GM21737 (cell line): Measurements from ENCODE around the gene GANC.

Source experiments
- ATAC-seq: cut with Tn5 transposase; IDR thresholded peaks from one replicate; pipeline ENCODE4 v1.9.1; 2021; ENCODE audit warnings: mild to moderate bottlenecking, moderate library complexity; ENCODE audit not compliant: unreplicated experiment

GANC gene

DNA sequence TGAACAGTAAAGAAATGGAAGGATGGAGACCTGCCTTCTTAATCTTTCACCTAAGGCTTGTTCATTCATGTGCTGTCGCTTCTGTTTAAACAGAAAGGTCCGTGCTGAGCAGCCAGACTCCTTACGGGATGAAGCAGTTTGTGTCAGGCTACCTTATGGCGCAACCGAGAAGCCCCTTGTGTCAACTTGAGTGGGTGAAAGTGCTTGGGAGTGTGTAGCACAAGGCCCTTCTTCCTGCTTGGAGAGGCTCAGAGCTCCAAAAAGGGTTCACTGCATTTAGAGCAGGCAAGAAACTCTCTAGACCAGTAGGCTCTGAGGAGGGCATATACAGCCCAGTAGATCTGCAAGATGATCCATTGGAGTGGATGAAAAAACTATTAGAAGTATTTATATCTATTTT lies 102.3 kb downstream of the GANC start:
- no peak for ATAC-seq

DNA sequence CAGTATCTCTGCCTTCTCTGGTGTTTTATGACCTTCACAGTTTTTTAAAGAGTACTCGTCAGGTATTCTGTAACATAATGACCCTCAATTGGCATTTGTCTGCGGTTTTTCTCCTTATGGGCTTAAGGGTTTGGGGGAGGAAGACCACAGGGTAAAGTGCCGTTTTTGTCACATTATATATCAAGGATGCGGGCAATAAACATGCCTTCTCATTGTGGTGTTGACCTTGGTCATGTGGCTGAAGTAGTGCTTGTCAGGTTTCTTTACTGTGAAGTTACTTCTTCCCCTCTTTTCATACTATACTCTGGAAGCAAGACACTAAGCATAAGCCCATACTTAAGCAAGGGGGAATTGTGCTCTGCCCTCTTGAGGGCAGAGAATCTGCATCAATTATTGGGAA lies 102.9 kb downstream of the GANC start:
- ATAC-seq: no peak

DNA sequence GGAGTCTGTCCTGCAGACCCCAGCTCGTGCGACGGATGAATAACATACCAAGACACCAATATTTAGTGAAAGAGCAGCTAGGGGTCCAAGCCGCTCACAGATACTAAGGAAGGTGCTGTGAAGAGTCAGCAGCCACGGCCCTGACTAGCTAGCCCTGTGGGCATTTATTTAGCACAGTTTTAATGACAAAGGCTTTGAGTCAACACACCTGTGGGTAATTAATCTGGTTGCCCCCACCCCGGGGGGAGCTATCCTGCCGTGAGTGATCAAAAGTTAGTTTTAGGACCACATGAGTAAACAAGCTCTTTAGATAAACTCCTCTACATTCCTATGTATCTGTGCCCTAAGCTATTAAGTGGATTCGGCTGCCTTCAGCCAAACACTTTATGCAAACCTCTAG lies 105.0 kb downstream of the GANC start:
- no peak for ATAC-seq

DNA sequence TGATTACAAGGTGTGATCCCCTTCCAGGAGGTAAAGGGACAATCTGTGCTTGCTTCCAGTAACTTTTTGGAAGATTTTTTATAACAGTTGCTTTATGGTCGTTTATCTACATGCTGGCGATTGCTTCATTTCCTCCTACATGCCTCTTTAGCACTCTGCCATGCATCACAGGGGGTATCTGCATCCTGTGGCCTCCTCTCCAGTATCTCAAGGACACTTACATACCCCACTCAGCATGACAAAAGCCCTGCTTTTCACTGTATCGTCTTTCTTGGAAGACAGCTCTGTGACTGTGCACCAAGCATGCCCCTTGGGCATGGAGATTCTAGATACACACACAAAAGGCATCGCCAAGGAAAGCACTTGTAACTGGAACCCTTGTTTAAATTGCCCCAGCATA lies 111.6 kb downstream of the GANC start:
- ATAC-seq: no peak

DNA sequence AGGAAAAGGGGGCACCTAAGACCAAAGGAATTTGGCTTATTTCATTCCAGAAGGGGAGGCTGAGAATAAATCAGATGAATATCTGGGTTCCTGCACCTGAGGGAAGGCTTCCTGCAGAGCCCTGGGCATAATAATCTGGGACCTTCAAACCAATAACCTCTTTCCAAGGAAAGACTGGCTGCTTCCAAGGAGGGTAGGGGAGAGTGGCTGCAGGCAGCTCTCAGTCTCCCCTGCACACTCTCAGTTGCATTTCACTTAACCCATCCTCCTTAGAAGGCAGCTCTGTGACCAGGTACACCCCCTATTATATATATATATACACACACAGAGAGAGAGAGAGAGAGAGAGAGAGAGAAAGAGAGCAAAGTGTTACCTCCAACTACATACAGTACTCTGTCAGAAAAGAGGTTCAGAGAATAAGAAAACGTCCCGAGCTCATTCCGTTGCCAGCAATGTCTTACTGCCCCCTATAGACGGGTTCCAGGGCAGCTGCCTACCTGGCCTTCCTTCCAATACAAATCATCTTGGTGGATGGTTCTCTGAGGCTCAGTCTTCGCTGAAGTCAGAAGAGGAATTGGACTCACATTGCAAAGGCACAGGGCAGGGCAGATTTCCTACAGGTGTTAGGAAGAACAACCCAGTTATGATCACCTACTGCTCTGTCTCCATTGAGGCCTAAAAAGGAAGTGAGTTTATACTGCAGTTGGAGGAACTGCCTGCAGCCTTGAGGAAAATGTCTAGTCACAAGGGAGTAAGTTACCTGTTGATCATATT lies 112.4 kb downstream of the GANC start:
- ATAC-seq: no peak

DNA sequence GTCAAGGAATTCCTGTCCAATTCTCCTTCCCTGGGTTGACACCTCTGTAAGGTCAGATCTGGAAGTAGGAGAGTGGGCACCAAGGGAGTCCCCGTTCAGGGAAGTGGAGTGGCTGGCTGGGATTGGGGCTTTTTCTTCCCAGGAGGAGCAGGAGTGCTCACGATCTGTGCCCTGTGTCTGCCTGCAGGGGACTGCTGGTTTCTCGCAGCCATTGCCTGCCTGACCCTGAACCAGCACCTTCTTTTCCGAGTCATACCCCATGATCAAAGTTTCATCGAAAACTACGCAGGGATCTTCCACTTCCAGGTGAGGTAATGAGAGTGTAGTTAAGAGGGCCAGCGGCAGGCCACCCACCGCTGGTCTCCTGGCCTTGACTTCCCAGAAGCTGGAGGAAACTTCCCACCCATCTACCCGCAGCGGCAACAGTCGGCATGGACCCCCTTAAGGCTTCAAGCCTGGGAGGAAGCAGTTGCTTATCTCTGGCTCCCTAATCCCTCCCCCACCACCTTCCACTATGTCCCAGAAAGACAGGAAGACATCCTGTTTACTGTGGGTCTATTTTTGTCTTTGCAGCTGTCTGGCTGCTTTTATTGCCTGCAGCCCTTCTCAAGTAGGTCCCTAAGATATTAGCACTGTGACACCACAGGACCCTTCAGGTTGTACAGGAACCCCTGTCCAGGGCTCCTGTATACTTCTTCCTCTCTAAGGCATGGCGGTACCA lies 113.1 kb downstream of the GANC start:
- ATAC-seq: no peak

DNA sequence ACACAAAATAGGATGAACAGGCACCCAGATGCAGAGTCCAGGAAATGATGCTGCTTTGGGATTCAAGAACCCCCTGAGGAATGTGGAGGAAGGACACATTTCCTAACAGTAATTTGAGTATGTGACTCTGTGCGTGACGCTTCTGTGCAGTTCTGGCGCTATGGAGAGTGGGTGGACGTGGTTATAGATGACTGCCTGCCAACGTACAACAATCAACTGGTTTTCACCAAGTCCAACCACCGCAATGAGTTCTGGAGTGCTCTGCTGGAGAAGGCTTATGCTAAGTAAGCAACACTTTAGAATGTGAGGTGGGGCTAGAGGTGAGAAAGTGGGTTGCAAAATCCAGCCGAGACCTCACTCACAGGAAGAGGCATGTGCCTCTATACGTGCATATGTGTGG lies 114.6 kb downstream of the GANC start:
- no peak for ATAC-seq

DNA sequence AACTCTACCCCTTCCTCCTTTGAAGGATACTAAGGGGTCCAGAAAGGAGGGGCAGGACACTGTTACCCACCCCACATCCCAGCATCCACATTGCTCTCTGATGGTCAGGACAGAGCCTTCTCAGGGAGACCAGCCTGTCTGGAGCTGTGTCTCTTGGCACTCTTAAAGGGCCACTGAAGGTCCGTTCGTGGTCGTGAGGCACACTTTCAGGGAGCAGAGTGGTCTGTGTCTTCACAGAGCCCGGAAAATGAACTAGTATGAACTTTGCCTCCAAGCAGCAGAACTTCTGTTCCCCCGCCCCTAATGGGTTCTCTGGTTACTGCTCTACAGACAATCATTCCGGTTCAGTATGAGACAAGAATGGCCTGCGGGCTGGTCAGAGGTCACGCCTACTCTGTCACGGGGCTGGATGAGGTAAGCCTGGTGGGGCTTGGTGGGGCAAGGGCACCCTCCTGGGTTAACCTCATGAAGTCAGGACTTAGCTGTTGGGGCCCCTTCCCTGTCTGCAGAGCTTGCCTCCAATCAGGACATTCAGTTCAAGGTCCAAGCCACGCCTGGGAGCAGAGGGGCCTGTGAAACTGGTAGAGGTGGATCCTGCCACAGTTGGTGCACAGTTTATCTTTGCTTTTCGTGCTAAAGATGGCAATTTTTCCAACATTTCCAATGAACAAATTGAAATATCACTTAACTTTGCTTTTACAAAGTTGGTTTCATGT lies 119.5 kb downstream of the GANC start:
- ATAC-seq: no peak

DNA sequence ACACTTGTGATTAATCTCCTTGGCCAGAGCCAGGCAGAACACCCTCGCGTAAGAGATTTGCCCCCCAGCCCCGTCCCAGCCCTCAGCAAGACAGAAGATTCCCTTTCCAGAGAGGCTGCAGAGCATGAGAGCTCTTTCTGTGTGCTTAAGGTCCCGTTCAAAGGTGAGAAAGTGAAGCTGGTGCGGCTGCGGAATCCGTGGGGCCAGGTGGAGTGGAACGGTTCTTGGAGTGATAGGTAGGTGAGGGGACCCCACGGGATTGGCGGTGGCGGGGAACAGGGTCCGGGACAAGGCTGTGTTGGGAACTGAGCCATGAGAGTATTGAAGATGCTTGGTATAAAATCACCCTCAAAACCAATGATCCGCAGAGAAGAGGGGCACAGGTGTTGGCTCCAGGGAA lies 121.1 kb downstream of the GANC start:
- ATAC-seq: no peak

DNA sequence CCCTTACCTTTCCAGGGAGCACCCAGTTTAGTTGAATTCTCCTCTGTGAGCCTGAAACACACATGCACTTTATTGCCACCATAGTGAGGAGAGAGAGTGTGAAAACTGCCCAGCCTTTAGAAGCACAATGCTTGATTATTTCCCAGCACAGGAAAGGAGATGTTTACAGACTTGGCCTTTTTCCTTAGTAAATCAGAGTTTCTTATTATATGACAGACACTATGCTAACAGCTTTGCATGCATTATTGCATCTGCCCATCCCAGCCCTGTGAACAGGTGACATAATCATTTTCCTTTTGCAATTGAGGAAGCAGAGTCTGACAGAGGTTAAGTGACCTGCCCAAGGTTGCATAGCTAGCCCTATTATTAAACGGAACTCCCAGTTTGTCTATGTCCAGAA lies 122.8 kb downstream of the GANC start:
- ATAC-seq: no peak

DNA sequence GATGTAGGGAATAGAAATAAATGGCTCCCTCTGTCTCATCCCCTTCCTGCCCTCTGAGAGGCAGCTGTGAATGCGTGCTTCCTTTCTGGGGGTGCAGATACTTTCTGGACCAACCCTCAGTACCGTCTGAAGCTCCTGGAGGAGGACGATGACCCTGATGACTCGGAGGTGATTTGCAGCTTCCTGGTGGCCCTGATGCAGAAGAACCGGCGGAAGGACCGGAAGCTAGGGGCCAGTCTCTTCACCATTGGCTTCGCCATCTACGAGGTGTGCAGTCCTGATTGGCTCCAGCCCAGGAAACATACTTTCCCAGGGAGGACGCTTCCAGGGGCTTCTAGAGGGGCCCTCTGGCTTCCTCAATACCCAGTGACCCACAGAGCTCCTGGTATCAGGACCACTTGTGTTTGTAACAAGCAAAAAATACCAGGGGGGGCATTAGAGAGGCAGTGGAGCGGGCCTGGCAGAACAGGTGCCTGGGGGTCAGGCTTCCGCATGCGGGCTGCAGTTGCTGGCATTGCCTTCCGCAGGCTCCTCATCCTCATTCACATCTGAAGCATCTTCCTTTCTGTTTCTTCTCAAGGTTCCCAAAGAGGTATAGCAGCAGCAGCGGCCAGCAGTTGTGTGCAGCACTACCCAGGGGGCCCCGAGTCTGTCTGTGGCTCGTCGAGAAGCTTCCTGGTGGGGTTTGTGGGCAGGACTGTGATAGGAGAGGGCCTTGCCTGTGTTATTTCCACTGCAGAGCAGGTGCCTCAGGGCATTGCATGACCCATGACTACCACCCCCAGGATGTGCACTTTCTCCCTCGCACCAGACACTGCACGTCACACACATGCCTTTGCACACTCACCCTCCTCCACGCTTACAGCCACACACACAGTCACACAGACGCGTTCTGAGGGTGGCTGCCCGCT lies 128.8 kb downstream of the GANC start:
- ATAC-seq: no peak

DNA sequence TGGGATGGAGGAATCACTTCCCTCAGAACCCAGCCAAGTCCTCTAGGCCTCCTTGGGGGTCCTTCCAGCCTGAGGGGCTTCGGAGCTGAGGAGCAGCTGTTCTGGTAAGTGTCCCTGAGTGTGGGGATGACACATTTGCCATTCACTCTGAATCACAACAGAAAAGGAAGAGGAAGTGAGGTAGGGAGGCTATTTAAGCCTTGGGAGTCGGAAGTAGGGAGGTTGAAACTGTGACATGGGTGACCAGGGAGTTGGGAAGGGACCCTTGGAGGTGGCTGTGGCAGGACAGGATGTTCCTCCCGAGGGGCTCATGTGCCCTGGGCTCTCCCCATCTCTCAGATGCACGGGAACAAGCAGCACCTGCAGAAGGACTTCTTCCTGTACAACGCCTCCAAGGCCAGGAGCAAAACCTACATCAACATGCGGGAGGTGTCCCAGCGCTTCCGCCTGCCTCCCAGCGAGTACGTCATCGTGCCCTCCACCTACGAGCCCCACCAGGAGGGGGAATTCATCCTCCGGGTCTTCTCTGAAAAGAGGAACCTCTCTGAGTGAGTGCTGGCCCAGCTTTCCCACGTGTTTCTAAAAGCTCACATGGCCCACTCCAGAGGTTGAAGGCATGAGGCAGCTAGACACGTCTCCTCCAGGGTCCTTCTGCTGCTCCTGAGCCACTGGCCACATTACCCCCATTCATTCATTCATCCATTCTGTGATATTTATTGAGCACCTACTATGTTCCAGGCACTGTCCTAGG lies 129.6 kb downstream of the GANC start:
- ATAC-seq: no peak

DNA sequence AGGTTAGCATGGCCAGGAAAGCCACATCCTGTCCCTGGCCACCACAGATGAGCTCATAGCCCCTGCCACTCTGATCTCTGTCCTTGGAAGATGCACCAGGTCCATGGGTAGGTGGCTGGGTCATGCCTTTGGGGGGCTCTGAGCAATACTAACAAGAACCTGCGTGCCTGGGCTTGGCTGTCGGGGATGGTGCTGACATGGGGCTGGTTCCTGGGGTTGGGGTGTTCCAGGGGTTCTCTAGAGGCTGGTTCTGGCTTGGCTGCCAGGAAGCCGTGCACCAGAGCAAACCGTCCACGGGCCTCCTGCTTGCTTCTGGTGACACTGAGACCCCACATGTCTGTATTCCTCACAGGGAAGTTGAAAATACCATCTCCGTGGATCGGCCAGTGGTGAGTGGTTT lies 130.4 kb downstream of the GANC start:
- ATAC-seq: no peak

DNA sequence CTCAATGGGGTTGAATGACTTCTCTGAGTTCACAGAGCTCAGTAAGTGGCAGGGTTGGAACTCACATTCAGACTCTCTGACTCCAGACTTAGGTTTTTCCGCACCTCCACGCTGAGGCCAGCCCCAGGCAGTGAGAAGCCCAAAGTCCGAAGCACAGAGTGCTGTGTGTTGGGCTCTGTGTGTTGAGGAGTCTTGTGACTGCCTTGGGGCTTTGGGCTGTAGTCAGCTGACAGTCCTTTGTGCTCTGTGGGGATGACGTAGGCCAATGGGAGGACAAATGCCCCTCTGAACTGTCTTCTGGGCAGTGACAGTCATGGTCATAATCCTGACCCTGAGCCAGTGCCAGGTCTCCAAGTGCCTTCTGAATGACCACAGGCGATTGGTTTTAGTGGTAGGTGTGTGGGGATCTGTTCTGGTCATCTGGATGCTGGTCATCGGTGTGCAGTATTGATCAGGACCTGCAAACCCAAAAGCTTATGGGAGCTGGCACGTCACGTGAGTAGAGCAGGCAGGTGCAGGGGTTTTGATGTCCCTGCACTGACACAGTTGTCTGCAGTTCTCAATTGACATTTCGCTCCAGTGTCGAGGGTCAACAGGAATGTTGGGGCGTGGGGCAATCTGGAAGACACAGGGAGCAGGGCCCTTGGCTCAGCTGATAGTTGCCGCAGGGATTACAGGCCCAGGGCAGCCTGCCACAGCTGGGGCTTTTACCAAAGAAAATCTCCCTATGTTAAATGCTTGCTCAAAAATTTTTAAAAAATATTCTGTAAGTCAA lies 131.6 kb downstream of the GANC start:
- ATAC-seq: no peak

DNA sequence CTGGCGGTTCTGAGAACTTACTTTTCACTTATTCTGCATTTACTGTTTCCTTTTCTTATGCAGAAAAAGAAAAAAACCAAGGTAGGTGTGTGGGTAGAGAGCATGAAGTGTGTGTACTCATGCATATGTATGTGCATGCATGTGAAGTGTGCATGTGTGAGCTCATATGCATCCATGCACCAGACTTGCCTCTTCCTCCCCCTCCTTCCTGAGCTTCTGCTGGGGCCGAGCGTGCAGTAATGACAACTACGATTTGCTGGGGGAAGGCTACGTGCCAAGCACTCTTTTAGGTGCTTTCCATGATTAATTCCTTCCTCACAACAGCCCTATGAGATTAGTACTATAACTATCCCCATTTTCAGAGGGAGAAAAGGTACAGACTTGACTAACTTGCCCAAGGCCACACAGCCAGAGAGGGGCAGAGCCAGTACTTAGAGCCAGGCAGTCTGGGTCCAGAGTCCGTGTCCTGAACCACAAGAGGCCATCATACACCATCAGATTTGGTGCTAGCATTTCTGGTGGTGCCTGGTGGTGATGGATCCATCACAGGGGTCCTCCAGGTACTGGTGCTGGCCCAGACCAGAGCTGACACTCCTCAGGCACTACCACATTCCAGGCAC lies 133.0 kb downstream of the GANC start:
- no peak for ATAC-seq
